Activated naive CD4-positive, alpha-beta T cell treated with anti-CD3 and anti-CD28 coated beads, Interleukin-2, amount 10 ng/mL, durations not matched to agents 7 days and 5 days (primary cell): ENCODE results near the gene ANKRD13A.
"Not testable (repeated sequence)": the region's sequence is repeated elsewhere in the genome, so short reads cannot be mapped to it uniquely, and the experiment has no call there.

Experiments used
- CTCF ChIA-PET: fragments of 350-600 bp; sonication (Branson Sonifier 250); formaldehyde crosslinking; loops from one replicate; lab custom pipeline; 2021; ENCODE audit warnings: antibody characterized with exemption; lab: Charles Lee
- DNase-seq: peaks from one replicate; pipeline ENCODE4 v3.0.0-alpha.2; 2020
- H3K27ac Mint-ChIP-seq: one replicate; pipeline ENCODE4 v1.8.0; 2021; ENCODE audit warnings: mild to moderate bottlenecking, moderate library complexity, mixed read lengths
- H3K27me3 Mint-ChIP-seq: one replicate; pipeline ENCODE4 v1.8.0; 2021; ENCODE audit warnings: mild to moderate bottlenecking, mixed read lengths
- H3K36me3 Mint-ChIP-seq: one replicate; pipeline ENCODE4 v1.8.0; 2021; ENCODE audit warnings: mixed read lengths
- H3K4me1 Mint-ChIP-seq: one replicate; pipeline ENCODE4 v1.8.0; 2021; ENCODE audit warnings: mixed read lengths
- H3K4me3 Mint-ChIP-seq: one replicate; pipeline ENCODE4 v1.8.0; 2021; ENCODE audit warnings: mild to moderate bottlenecking, moderate library complexity, mixed read lengths
- H3K9me3 Mint-ChIP-seq: one replicate; pipeline ENCODE4 v1.8.0; 2021; ENCODE audit warnings: mixed read lengths

Gene ANKRD13A

GRCh38 chr12:110007881-110008280 is 8.7 kb downstream of the ANKRD13A start:
- H3K4me3 Mint-ChIP-seq, result no peak overlapping the region
- no peak overlapping the region for H3K27ac Mint-ChIP-seq
- peaks cover 44% of the 10 kb centered on the region for H3K36me3 Mint-ChIP-seq
- no peaks in the 10 kb centered on the region for H3K27me3 Mint-ChIP-seq
- peaks cover 78% of the 10 kb centered on the region for H3K4me1 Mint-ChIP-seq
- no peak for DNase-seq
- CTCF ChIA-PET, result no interaction called here
- H3K9me3 Mint-ChIP-seq, result no peaks in the 10 kb centered on the region

- DNase-seq, H3K4me3 Mint-ChIP-seq, CTCF ChIA-PET, H3K27ac Mint-ChIP-seq, H3K9me3 Mint-ChIP-seq, H3K27me3 Mint-ChIP-seq: not testable (repeated sequence)
- peaks cover 44% of the 10 kb centered on the region for H3K36me3 Mint-ChIP-seq
- peaks cover 70% of the 10 kb centered on the region for H3K4me1 Mint-ChIP-seq
Measured at GRCh38 chr12:110008681-110009398, 9.6 kb downstream of the ANKRD13A start.

- Mint-ChIP-seq H3K4me1 (peaks cover 64% of the 10 kb centered on the region), H3K4me3 (no peak overlapping the region), H3K9me3 (no peaks in the 10 kb centered on the region), H3K27ac (no peak overlapping the region), H3K36me3 (peaks cover 46% of the 10 kb centered on the region), H3K27me3 (no peaks in the 10 kb centered on the region)
- CTCF ChIA-PET, result interaction anchor here (1.2 kb wide), 1 partner anchor 12 kb away, joined by 6 read pairs; no protein-coding TSS in a partner anchor
- no peak for DNase-seq
Measured at GRCh38 chr12:110010853-110011723, 11.9 kb downstream of the ANKRD13A start.

- Mint-ChIP-seq H3K36me3 (peaks cover 46% of the 10 kb centered on the region), H3K4me3 (no peak overlapping the region), H3K4me1 (peaks cover 64% of the 10 kb centered on the region), H3K27ac (peak overlapping the region; percentile 50), H3K9me3 (no peaks in the 10 kb centered on the region), H3K27me3 (no peaks in the 10 kb centered on the region)
- DNase-seq, result no peak
- CTCF ChIA-PET, result no interaction called here
Measured at GRCh38 chr12:110012137-110012536, 12.9 kb downstream of the ANKRD13A start.

GRCh38 chr12:110012659-110013058 is 13.4 kb downstream of the ANKRD13A start:
- Mint-ChIP-seq H3K4me3 (no peak overlapping the region), H3K27ac (peak overlapping the region; percentile 36), H3K36me3 (peaks cover 49% of the 10 kb centered on the region), H3K4me1 (peaks cover 64% of the 10 kb centered on the region), H3K27me3 (no peaks in the 10 kb centered on the region), H3K9me3 (no peaks in the 10 kb centered on the region)
- DNase-seq, result no peak
- CTCF ChIA-PET, result interaction anchor here (1.6 kb wide), 1 partner anchor 11 kb away, joined by 3 read pairs; no protein-coding TSS in a partner anchor

- DNase-seq, result no peak
- H3K9me3 Mint-ChIP-seq, result no peaks in the 10 kb centered on the region
- H3K36me3 Mint-ChIP-seq, result peaks cover 55% of the 10 kb centered on the region
- H3K27me3 Mint-ChIP-seq, result no peaks in the 10 kb centered on the region
- peaks cover 47% of the 10 kb centered on the region for H3K4me1 Mint-ChIP-seq
- H3K27ac Mint-ChIP-seq, result peak overlapping the region; percentile 84
- CTCF ChIA-PET, result interaction anchor here (1.4 kb wide), 1 partner anchor 12 kb away, joined by 4 read pairs; no protein-coding TSS in a partner anchor
- H3K4me3 Mint-ChIP-seq, result peak overlapping the region; percentile 53
Measured at GRCh38 chr12:110015132-110015531, 15.9 kb downstream of the ANKRD13A start.

DNA sequence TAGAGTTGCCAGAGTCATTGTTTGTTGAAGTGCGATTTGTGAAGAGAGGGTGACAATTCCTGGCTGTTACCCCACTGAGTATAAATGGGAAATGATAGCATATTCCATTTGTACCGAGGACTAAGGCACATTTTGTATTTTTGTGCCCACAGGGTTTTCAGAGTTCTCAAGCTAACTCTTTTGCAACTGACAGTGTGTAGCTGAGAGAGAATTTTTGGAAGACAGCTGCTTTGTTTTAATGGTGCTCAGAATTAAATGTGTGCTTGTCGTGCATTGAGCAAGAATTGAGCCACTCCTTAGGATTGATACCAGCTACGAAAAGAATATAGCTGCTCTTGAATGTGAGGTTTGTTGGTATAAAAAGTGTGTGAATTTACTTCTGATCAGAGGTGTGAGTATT is 21.7 kb downstream of the ANKRD13A start:
- Mint-ChIP-seq H3K4me3 (no peak overlapping the region), H3K27me3 (no peaks in the 10 kb centered on the region), H3K9me3 (no peaks in the 10 kb centered on the region), H3K36me3 (peaks cover 56% of the 10 kb centered on the region), H3K4me1 (peaks cover 11% of the 10 kb centered on the region), H3K27ac (no peak overlapping the region)
- DNase-seq, result no peak
- CTCF ChIA-PET, result interaction anchor here (0.6 to 1.6 kb wide), 2 partner anchors 14 to 19 kb away, joined by 3 read pairs; no protein-coding TSS in a partner anchor

- no peaks in the 10 kb centered on the region for H3K9me3 Mint-ChIP-seq
- H3K27ac Mint-ChIP-seq, result no peak overlapping the region
- DNase-seq, result no peak
- CTCF ChIA-PET, result interaction anchor here (1.0 to 1.9 kb wide), 5 partner anchors 10 to 19 kb away, joined by 3 to 9 read pairs (median 6); no protein-coding TSS in a partner anchor
- no peaks in the 10 kb centered on the region for H3K27me3 Mint-ChIP-seq
- H3K36me3 Mint-ChIP-seq, result peaks cover 58% of the 10 kb centered on the region
- H3K4me3 Mint-ChIP-seq, result no peak overlapping the region
- H3K4me1 Mint-ChIP-seq, result peaks cover 7% of the 10 kb centered on the region
Measured at GRCh38 chr12:110023059-110023980, 24.1 kb downstream of the ANKRD13A start.

DNA sequence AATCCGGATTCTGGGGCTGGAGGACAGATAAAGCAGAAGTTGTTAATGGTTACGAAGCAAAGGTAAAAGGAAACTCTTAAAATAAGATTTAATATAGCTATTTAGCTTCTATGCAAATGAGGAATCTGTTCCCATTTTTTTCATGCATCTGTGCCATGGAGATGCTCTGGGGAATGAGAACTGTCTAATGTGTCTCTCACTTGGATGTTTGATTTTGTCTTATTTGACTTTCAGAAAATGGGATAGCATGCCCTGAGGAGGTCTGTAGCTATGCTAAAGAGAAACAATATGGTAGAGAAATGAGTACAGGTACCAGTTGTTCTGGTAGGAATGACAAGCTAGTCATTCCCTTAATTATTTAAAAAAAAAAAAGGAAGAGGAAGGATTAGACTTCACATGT is 24.8 kb downstream of the ANKRD13A start:
- Mint-ChIP-seq H3K4me3 (no peak overlapping the region), H3K27me3 (no peaks in the 10 kb centered on the region), H3K9me3 (no peaks in the 10 kb centered on the region), H3K27ac (no peak overlapping the region), H3K36me3 (peaks cover 55% of the 10 kb centered on the region), H3K4me1 (peaks cover 7% of the 10 kb centered on the region)
- CTCF ChIA-PET, result interaction anchor here (0.8 to 1.9 kb wide), 6 partner anchors 11 to 78 kb away, joined by 3 to 9 read pairs (median 4); no protein-coding TSS in a partner anchor
- no peak for DNase-seq

GRCh38 chr12:110028323-110028722 is 29.1 kb downstream of the ANKRD13A start:
- Mint-ChIP-seq H3K4me3 (no peak overlapping the region), H3K36me3 (peaks cover 53% of the 10 kb centered on the region), H3K9me3 (no peaks in the 10 kb centered on the region), H3K27ac (no peak overlapping the region), H3K4me1 (peaks cover 4% of the 10 kb centered on the region), H3K27me3 (no peaks in the 10 kb centered on the region)
- CTCF ChIA-PET, result interaction anchor here (0.7 kb wide), 1 partner anchor 333 kb away, joined by 4 read pairs; no protein-coding TSS in a partner anchor
- DNase-seq, result no peak

DNA sequence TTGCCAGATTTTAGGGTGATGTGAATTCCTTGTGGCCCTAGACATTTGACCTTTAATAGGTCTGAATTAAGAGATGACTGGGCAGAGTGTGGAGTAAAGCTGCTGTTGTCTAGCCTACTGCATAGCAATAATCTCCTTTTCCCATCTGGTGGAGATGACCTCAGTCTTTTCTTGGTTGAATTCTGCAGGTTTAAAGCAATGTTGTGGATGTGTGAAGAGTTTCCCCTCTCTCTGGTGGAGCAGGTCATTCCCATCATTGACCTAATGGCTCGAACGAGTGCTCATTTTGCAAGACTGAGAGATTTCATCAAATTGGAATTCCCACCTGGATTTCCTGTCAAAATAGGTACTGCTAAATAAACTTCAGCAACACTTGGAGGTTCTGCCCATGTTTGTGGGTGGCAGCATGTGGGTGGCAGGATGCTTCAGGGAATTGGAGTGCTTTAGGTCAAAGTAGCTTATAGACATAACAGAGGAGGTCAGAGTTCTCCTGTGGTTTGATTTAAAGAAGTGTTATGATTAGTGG is 30.1 kb downstream of the ANKRD13A start:
- DNase-seq, result no peak
- Mint-ChIP-seq H3K36me3 (peaks cover 53% of the 10 kb centered on the region), H3K4me1 (no peaks in the 10 kb centered on the region), H3K27ac (no peak overlapping the region), H3K27me3 (no peaks in the 10 kb centered on the region), H3K4me3 (no peak overlapping the region), H3K9me3 (no peaks in the 10 kb centered on the region)
- CTCF ChIA-PET, result no interaction called here

GRCh38 chr12:110033888-110034287 is 34.7 kb downstream of the ANKRD13A start:
- no peaks in the 10 kb centered on the region for H3K27me3 Mint-ChIP-seq
- peaks cover 9% of the 10 kb centered on the region for H3K4me1 Mint-ChIP-seq
- peaks cover 62% of the 10 kb centered on the region for H3K36me3 Mint-ChIP-seq
- DNase-seq, result no peak
- CTCF ChIA-PET, result no interaction called here
- no peaks in the 10 kb centered on the region for H3K9me3 Mint-ChIP-seq
- no peak overlapping the region for H3K27ac Mint-ChIP-seq
- H3K4me3 Mint-ChIP-seq, result no peak overlapping the region

GRCh38 chr12:110035534-110036104 is 36.4 kb downstream of the ANKRD13A start:
- CTCF ChIA-PET, result interaction anchor here (1.4 to 2.8 kb wide), 3 partner anchors 11 to 181 kb away, joined by 3 to 9 read pairs (median 7); no protein-coding TSS in a partner anchor
- no peaks in the 10 kb centered on the region for H3K9me3 Mint-ChIP-seq

More at GRCh38 chr12:110035534-110036104, 36.4 kb downstream of the ANKRD13A start:
- H3K27ac Mint-ChIP-seq, result peak overlapping the region; percentile 46
- H3K36me3 Mint-ChIP-seq, result peaks cover 67% of the 10 kb centered on the region
- peaks cover 26% of the 10 kb centered on the region for H3K4me1 Mint-ChIP-seq
- H3K4me3 Mint-ChIP-seq, result no peak overlapping the region
- no peak for DNase-seq
- no peaks in the 10 kb centered on the region for H3K27me3 Mint-ChIP-seq
